HG03378 (cell line): ENCODE results near the gene KIRREL3.

Experiments
- ATAC-seq: cut with Tn5 transposase; IDR thresholded peaks from one replicate; pipeline ENCODE4 v1.9.1; 2021; ENCODE audit warnings: mild to moderate bottlenecking, moderate library complexity; ENCODE audit not compliant: unreplicated experiment

The KIRREL3 gene

GRCh38 chr11:126612671-126613070 is 387.9 kb downstream of the KIRREL3 start:
- no peak for ATAC-seq

GRCh38 chr11:126611438-126611837 is 389.1 kb downstream of the KIRREL3 start:
- no peak for ATAC-seq

GRCh38 chr11:126608658-126609057 is 391.9 kb downstream of the KIRREL3 start:
- no peak for ATAC-seq

- no peak for ATAC-seq
Measured at GRCh38 chr11:126607776-126608541, 392.6 kb downstream of the KIRREL3 start.

- ATAC-seq, result no peak
Measured at GRCh38 chr11:126607374-126607773, 393.2 kb downstream of the KIRREL3 start.

GRCh38 chr11:126606484-126606883 is 394.1 kb downstream of the KIRREL3 start:
- no peak for ATAC-seq

GRCh38 chr11:126604461-126604860 is 396.1 kb downstream of the KIRREL3 start:
- no peak for ATAC-seq

GRCh38 chr11:126603486-126603885 is 397.1 kb downstream of the KIRREL3 start:
- no peak for ATAC-seq

GRCh38 chr11:126602993-126603392 is 397.6 kb downstream of the KIRREL3 start:
- ATAC-seq, result no peak

- ATAC-seq, result no peak
Measured at GRCh38 chr11:126602349-126602940, 398.1 kb downstream of the KIRREL3 start.

- no peak for ATAC-seq
Measured at GRCh38 chr11:126601550-126602215, 398.9 kb downstream of the KIRREL3 start.

- ATAC-seq, result no peak
Measured at GRCh38 chr11:126601136-126601535, 399.4 kb downstream of the KIRREL3 start.

- no peak for ATAC-seq
Measured at GRCh38 chr11:126599217-126599897, 401.2 kb downstream of the KIRREL3 start.

- ATAC-seq, result no peak
Measured at GRCh38 chr11:126598344-126599216, 402.0 kb downstream of the KIRREL3 start.

- no peak for ATAC-seq
Measured at GRCh38 chr11:126597041-126597440, 403.5 kb downstream of the KIRREL3 start.

- no peak for ATAC-seq
Measured at GRCh38 chr11:126596474-126596873, 404.1 kb downstream of the KIRREL3 start.

GRCh38 chr11:126595560-126595959 is 405.0 kb downstream of the KIRREL3 start:
- ATAC-seq, result no peak

GRCh38 chr11:126594921-126595367 is 405.6 kb downstream of the KIRREL3 start:
- ATAC-seq, result no peak

- ATAC-seq, result no peak
Measured at GRCh38 chr11:126592496-126593410, 407.8 kb downstream of the KIRREL3 start.
